ENCODE data around the gene IGFBP7.
"Not testable (repeated sequence)": the region's sequence is repeated elsewhere in the genome, so short reads cannot be mapped to it uniquely, and the experiment has no call there.

Gene IGFBP7

GRCh38 chr4:57068237-57068981 is 41.8 kb downstream of the IGFBP7 start:
- DNase-seq = no peak

- DNase-seq = no peak
Measured at GRCh38 chr4:57065730-57066482, 44.3 kb downstream of the IGFBP7 start.

- no peak for DNase-seq
Measured at GRCh38 chr4:57064811-57065711, 45.1 kb downstream of the IGFBP7 start.

- no peak for DNase-seq
Measured at GRCh38 chr4:57064120-57064519, 46.1 kb downstream of the IGFBP7 start.

- no peak for DNase-seq
Measured at GRCh38 chr4:57063518-57063917, 46.7 kb downstream of the IGFBP7 start.

- DNase-seq = no peak
Measured at GRCh38 chr4:57061395-57061794, 48.8 kb downstream of the IGFBP7 start.

- not testable (repeated sequence) for DNase-seq
Measured at GRCh38 chr4:57060717-57061067, 49.5 kb downstream of the IGFBP7 start.

- no peak for DNase-seq
Measured at GRCh38 chr4:57059890-57060716, 50.1 kb downstream of the IGFBP7 start.

GRCh38 chr4:57055886-57056285 is 54.3 kb downstream of the IGFBP7 start:
- DNase-seq = peak; percentile 27

- no peak for DNase-seq
Measured at GRCh38 chr4:57053508-57053907, 56.7 kb downstream of the IGFBP7 start.

GRCh38 chr4:57051524-57051923 is 58.7 kb downstream of the IGFBP7 start:
- no peak for DNase-seq

GRCh38 chr4:57051095-57051494 is 59.1 kb downstream of the IGFBP7 start:
- DNase-seq = no peak

GRCh38 chr4:57048590-57049304 is 61.4 kb downstream of the IGFBP7 start:
- no peak for DNase-seq

- not testable (repeated sequence) for DNase-seq
Measured at GRCh38 chr4:57047046-57047445, 63.1 kb downstream of the IGFBP7 start.

GRCh38 chr4:57044996-57045395 is 65.2 kb downstream of the IGFBP7 start:
- no peak for DNase-seq

- no peak for DNase-seq
Measured at GRCh38 chr4:57044279-57044678, 65.9 kb downstream of the IGFBP7 start.

- DNase-seq = no peak
Measured at GRCh38 chr4:57043347-57044251, 66.6 kb downstream of the IGFBP7 start.

GRCh38 chr4:57042711-57043169 is 67.4 kb downstream of the IGFBP7 start:
- DNase-seq = no peak

- DNase-seq = no peak
Measured at GRCh38 chr4:57041020-57041419, 69.2 kb downstream of the IGFBP7 start.

GRCh38 chr4:57040510-57040909 is 69.7 kb downstream of the IGFBP7 start:
- no peak for DNase-seq

GRCh38 chr4:57039345-57039744 is 70.8 kb downstream of the IGFBP7 start:
- DNase-seq = no peak

All from midbrain (tissue), 1 donor.